OCI-LY3 (cell line): ENCODE data around the gene HDHD3.
"Not testable (repeated sequence)": the region's sequence is repeated elsewhere in the genome, so short reads cannot be mapped to it uniquely, and the experiment has no call there.

Experiments used
- CTCF ChIP-seq: fragments of 200-600, 300-600 bp; sonication (generic); IDR thresholded peaks from 2 replicates; pipeline ENCODE4 v1.5.1; 2014; ENCODE audit warnings: antibody characterized with exemption, low read length, low read depth
- EZH2phosphoT487 ChIP-seq: fragments of 200-600 bp; shearing (Covaris generic); IDR thresholded peaks from 2 replicates; pipeline ENCODE4 v1.6.1; 2018; ENCODE audit warnings: antibody characterized with exemption, mixed run types, low read depth

GRCh38 chr9:113379829-113380210 is 3.0 kb upstream of the HDHD3 start:
- TF ChIP-seq CTCF, EZH2phosphoT487: not testable (repeated sequence)
